ENCODE results near the gene ANP32E.

The ANP32E gene

GRCh38 chr1:150235852-150236613 lies at the start of gene ANP32E:
Gene ANP32E (minus strand): TSS chr1:150236112. CDS start chr1:150235786, 326 bp downstream.
- DNase-seq, result peak; percentile 95 to 97

GRCh38 chr1:150283260-150283659 lies 47.3 kb upstream of the ANP32E start:
- no peak for DNase-seq

- DNase-seq, result no peak
Measured at GRCh38 chr1:150282558-150282958, 46.6 kb upstream of the ANP32E start.

- DNase-seq, result peak; percentile 38 to 41
Measured at GRCh38 chr1:150281758-150282557, 46.0 kb upstream of the ANP32E start, which contains the start of gene CIART. Gene CIART (plus strand): TSS chr1:150282554. CDS start chr1:150283268, 714 bp downstream.

GRCh38 chr1:150281221-150281757 lies 45.4 kb upstream of the ANP32E start:
- DNase-seq, result peak; percentile 37 to 76

GRCh38 chr1:150280138-150280707 lies 44.3 kb upstream of the ANP32E start:
- no peak for DNase-seq

GRCh38 chr1:150273311-150273710 lies 37.4 kb upstream of the ANP32E start:
- peak; percentile 35 to 57 for DNase-seq

- peak; percentile 48 to 71 for DNase-seq
Measured at GRCh38 chr1:150271291-150271959, 35.5 kb upstream of the ANP32E start.

- DNase-seq, result peak; percentile 53 to 57
Measured at GRCh38 chr1:150269451-150269850, 33.5 kb upstream of the ANP32E start.

- DNase-seq, result peak; percentile 98
Measured at GRCh38 chr1:150268705-150269403, 32.9 kb upstream of the ANP32E start, which contains the start of gene APH1A. Gene APH1A (minus strand): TSS chr1:150269016. CDS start chr1:150268810, 206 bp downstream.

GRCh38 chr1:150268340-150268704 lies 32.4 kb upstream of the ANP32E start:
- peak; percentile 37 to 65 for DNase-seq

- no peak for DNase-seq
Measured at GRCh38 chr1:150267896-150268295, 32.0 kb upstream of the ANP32E start.

GRCh38 chr1:150263549-150263948 lies 27.6 kb upstream of the ANP32E start:
- no peak for DNase-seq

- DNase-seq, result no peak
Measured at GRCh38 chr1:150262388-150263320, 26.7 kb upstream of the ANP32E start.

- DNase-seq, result no peak
Measured at GRCh38 chr1:150261367-150261766, 25.5 kb upstream of the ANP32E start.

GRCh38 chr1:150259758-150260669 lies 24.1 kb upstream of the ANP32E start:
- DNase-seq, result no peak

GRCh38 chr1:150259217-150259616 lies 23.3 kb upstream of the ANP32E start:
- no peak for DNase-seq

- DNase-seq, result no peak
Measured at GRCh38 chr1:150257624-150258585, 22.0 kb upstream of the ANP32E start, which contains the start of gene CA14. Gene CA14 (plus strand): TSS chr1:150257774. CDS start chr1:150258129, 355 bp downstream.
